ENCODE measurements around the gene THAP10. TPM values are rescaled to one million over a fixed set of nuclear protein-coding genes. Genes with fewer than 3 reads are reported as not detected.

The THAP10 gene
- total RNA-seq, 1 experiment from 2014 or later, result 2.5 TPM

DNA sequence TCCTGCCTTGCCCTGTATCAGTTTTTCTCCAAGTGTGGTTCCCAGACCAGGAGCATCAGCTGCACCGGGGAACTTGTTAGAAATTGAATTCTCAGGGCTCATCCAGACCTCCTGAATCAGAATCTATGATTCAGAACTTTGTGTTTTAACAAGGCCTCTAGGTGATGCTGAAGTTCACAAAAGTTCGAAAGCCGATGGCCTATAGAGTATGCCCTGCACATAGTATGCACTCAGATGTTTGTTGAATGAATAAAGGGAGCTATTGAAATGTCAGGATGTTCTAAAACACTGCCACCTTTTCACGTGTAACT, 37.6 kb downstream of the THAP10 start:
- TF ChIP-seq, protein P1, sequence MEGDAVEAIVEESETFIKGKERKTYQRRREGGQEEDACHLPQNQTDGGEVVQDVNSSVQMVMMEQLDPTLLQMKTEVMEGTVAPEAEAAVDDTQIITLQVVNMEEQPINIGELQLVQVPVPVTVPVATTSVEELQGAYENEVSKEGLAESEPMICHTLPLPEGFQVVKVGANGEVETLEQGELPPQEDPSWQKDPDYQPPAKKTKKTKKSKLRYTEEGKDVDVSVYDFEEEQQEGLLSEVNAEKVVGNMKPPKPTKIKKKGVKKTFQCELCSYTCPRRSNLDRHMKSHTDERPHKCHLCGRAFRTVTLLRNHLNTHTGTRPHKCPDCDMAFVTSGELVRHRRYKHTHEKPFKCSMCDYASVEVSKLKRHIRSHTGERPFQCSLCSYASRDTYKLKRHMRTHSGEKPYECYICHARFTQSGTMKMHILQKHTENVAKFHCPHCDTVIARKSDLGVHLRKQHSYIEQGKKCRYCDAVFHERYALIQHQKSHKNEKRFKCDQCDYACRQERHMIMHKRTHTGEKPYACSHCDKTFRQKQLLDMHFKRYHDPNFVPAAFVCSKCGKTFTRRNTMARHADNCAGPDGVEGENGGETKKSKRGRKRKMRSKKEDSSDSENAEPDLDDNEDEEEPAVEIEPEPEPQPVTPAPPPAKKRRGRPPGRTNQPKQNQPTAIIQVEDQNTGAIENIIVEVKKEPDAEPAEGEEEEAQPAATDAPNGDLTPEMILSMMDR (conservative IDR thresholded peaks at IDR 0.05), result no peak
- no peak for DNase-seq
- Histone ChIP-seq H4K8ac (replicated peaks; ENCODE audit: insufficient read length, low read depth, low read length) (no peak overlapping the region), H3K79me2 (ENCODE audit: insufficient read depth, low read length) (no peaks in the 10 kb centered on the region), H4K5ac (ENCODE audit: insufficient read length, low read depth, low read length) (no peak overlapping the region), H3K23ac (ENCODE audit: insufficient read length, low read depth, low read length) (no peak overlapping the region), H2AK5ac (ENCODE audit: insufficient read length, low read length) (no peak overlapping the region), H3K27ac (ENCODE audit: insufficient read length, low read depth, low read length) (no peak overlapping the region), H4K20me1 (ENCODE audit: control insufficient read depth, insufficient read depth, insufficient read length) (no peaks in the 10 kb centered on the region), H3K79me1 (ENCODE audit: insufficient read depth, low read depth, low read length, poor library complexity, severe bottlenecking) (no peaks in the 10 kb centered on the region), H2BK15ac (ENCODE audit: low read depth, low read length) (no peak overlapping the region), H3K18ac (ENCODE audit: insufficient read length, low read depth, low read length) (no peak overlapping the region), H3K14ac (ENCODE audit: insufficient read depth, low read length) (no peak overlapping the region), H3K4me2 (ENCODE audit: insufficient read depth, insufficient read length, low read length) (peak overlapping the region; percentile 44), H3K23me2 (ENCODE audit: insufficient read length, low read depth, low read length, poor library complexity, severe bottlenecking) (peaks cover 12% of the 10 kb centered on the region), H4K91ac (ENCODE audit: insufficient read length, low read depth, low read length) (no peak overlapping the region), H3T11ph (ENCODE audit: low read length) (no peak overlapping the region), H2BK12ac (ENCODE audit: insufficient read length, low read depth, low read length) (no peak overlapping the region), H3K4ac (ENCODE audit: low read depth, low read length) (no peak overlapping the region), H3K27me3 (ENCODE audit: insufficient read depth, low read length) (no peaks in the 10 kb centered on the region), H3K4me1 (ENCODE audit: insufficient read depth, low read length) (no peaks in the 10 kb centered on the region), H3K56ac (ENCODE audit: insufficient read length, low read depth, low read length) (no peak overlapping the region), H2BK120ac (ENCODE audit: low read depth, low read length, poor library complexity, severe bottlenecking) (no peak overlapping the region), H2BK20ac (ENCODE audit: low read depth, low read length, poor library complexity, severe bottlenecking) (no peak overlapping the region), H3K9ac (ENCODE audit: extremely low read depth, insufficient read length, low read length) (no peak overlapping the region), H3K9me3 (ENCODE audit: control insufficient read depth, low read depth, low read length) (no peaks in the 10 kb centered on the region), H2BK5ac (ENCODE audit: insufficient read length, low read length) (no peak overlapping the region), H2AFZ (ENCODE audit: low read length) (no peak overlapping the region)
- Mint-ChIP-seq H3K27ac (no peak overlapping the region), H3K9me3 (peaks cover 0 to 2% of the 10 kb centered on the region in 2 experiments; a peak in 1 of 5 replicates), H3K36me3 (ENCODE audit: insufficient read depth in 1 of 3, low read depth in 3 of 3) (peaks cover 11 to 14% (median 12%) of the 10 kb centered on the region in 3 experiments), H3K27me3 (ENCODE audit: low read depth) (peaks cover 30% of the 10 kb centered on the region), H3K4me1 (peaks cover 13 to 16% of the 10 kb centered on the region in 2 experiments), H3K4me3 (peak overlapping the region; percentile 79 to 96)
- WGBS (ENCODE audit: extremely low coverage, insufficient read length, low lambda C conversion rate), result no CpG with 5 or more reads among the region's 4 CpGs

All from H9 (cell line).